Stimulated activated CD4-positive, alpha-beta T cell treated with anti-CD3 and anti-CD28 coated beads, Interleukin-4, amount 100 ng/mL, for 4 hours (primary cell): ENCODE results near the gene BBS1.
"Not testable (repeated sequence)": the region's sequence is repeated elsewhere in the genome, so short reads cannot be mapped to it uniquely, and the experiment has no call there.

Experiments used
- DNase-seq, 2 experiments: peaks; one replicate each; pipeline ENCODE4 v3.0.0-alpha.2; 2020

The BBS1 gene

GRCh38 chr11:66582565-66583147 is 72.2 kb downstream of the BBS1 start:
- DNase-seq, result not testable (repeated sequence)
